Measurements from ENCODE around the gene SPINK1. TPM values are rescaled to one million over a fixed set of nuclear protein-coding genes. Genes with fewer than 3 reads are reported as not detected.

The SPINK1 gene
- total RNA-seq, 2 experiments from 2014 or later = not detected

- H3K4me1 Mint-ChIP-seq (ENCODE audit: low read depth) = no peaks in the 10 kb centered on the region
- no peaks in the 10 kb centered on the region for H3K27me3 Mint-ChIP-seq (ENCODE audit: low read depth)
- H3K9me3 Mint-ChIP-seq = no peaks in the 10 kb centered on the region
- H3K36me3 Mint-ChIP-seq (ENCODE audit: low read depth) = no peaks in the 10 kb centered on the region
- DNase-seq = no peak
- no peak overlapping the region for H3K4me3 Mint-ChIP-seq
- CTCF ChIA-PET = interaction anchor here (0.6 kb wide), 2 partner anchors 27 to 182 kb away, joined by 3 read pairs; no protein-coding TSS in a partner anchor
- intact Hi-C loops (cut with micrococcal nuclease) = no loop called here
- no peak overlapping the region for H3K27ac Mint-ChIP-seq
Observed at GRCh38 chr5:147863454-147864158, 32.1 kb upstream of the SPINK1 start.

GRCh38 chr5:147860641-147861025 is 29.2 kb upstream of the SPINK1 start:
- CTCF ChIA-PET = no interaction called here
- Mint-ChIP-seq H3K36me3 (ENCODE audit: low read depth) (no peaks in the 10 kb centered on the region), H3K27me3 (ENCODE audit: low read depth) (peaks cover 3% of the 10 kb centered on the region), H3K4me1 (ENCODE audit: low read depth) (no peaks in the 10 kb centered on the region), H3K9me3 (no peaks in the 10 kb centered on the region), H3K4me3 (no peak overlapping the region), H3K27ac (no peak overlapping the region)
- DNase-seq = no peak
- intact Hi-C loops (cut with micrococcal nuclease) = no loop called here

- CTCF ChIA-PET = no interaction called here
- intact Hi-C loops (cut with micrococcal nuclease) = no loop called here
- no peak overlapping the region for H3K4me3 Mint-ChIP-seq
Observed at GRCh38 chr5:147859962-147860640, 28.6 kb upstream of the SPINK1 start.

GRCh38 chr5:147858565-147858964 is 27.1 kb upstream of the SPINK1 start:
- Mint-ChIP-seq H3K4me3 (no peak overlapping the region), H3K4me1 (ENCODE audit: low read depth) (no peaks in the 10 kb centered on the region), H3K9me3 (no peaks in the 10 kb centered on the region), H3K27me3 (ENCODE audit: low read depth) (peaks cover 3% of the 10 kb centered on the region), H3K27ac (no peak overlapping the region), H3K36me3 (ENCODE audit: low read depth) (no peaks in the 10 kb centered on the region)
- intact Hi-C loops (cut with micrococcal nuclease) = no loop called here
- DNase-seq = no peak
- CTCF ChIA-PET = interaction anchor here (0.9 to 2.2 kb wide), 5 partner anchors 10 to 872 kb away, joined by 3 to 8 read pairs (median 5); no protein-coding TSS in a partner anchor

More at GRCh38 chr5:147859962-147860640, 28.6 kb upstream of the SPINK1 start:
- Mint-ChIP-seq H3K4me1 (ENCODE audit: low read depth) (no peaks in the 10 kb centered on the region), H3K27me3 (ENCODE audit: low read depth) (peaks cover 3% of the 10 kb centered on the region), H3K9me3 (no peaks in the 10 kb centered on the region), H3K36me3 (ENCODE audit: low read depth) (no peaks in the 10 kb centered on the region), H3K27ac (no peak overlapping the region)
- no peak for DNase-seq

GRCh38 chr5:147857302-147858129 is 26.0 kb upstream of the SPINK1 start:
- no peaks in the 10 kb centered on the region for H3K36me3 Mint-ChIP-seq (ENCODE audit: low read depth)
- H3K4me3 Mint-ChIP-seq = no peak overlapping the region
- no peaks in the 10 kb centered on the region for H3K9me3 Mint-ChIP-seq
- CTCF ChIA-PET = interaction anchor here (0.7 to 2.2 kb wide), 7 partner anchors 9 to 873 kb away, joined by 3 to 8 read pairs (median 4); no protein-coding TSS in a partner anchor
- intact Hi-C loops (cut with micrococcal nuclease) = loop anchor here (1.0 to 2.0 kb wide), 2 partner anchors 263 to 874 kb away; no protein-coding TSS in a partner anchor
- no peaks in the 10 kb centered on the region for H3K4me1 Mint-ChIP-seq (ENCODE audit: low read depth)
- no peak overlapping the region for H3K27ac Mint-ChIP-seq
- H3K27me3 Mint-ChIP-seq (ENCODE audit: low read depth) = peaks cover 3% of the 10 kb centered on the region
- peak; percentile 69 for DNase-seq

GRCh38 chr5:147856801-147857200 is 25.3 kb upstream of the SPINK1 start:
- H3K27ac Mint-ChIP-seq = no peak overlapping the region
- intact Hi-C loops (cut with micrococcal nuclease) = loop anchor here (1.0 to 2.0 kb wide), 2 partner anchors 264 to 874 kb away; no protein-coding TSS in a partner anchor
- H3K36me3 Mint-ChIP-seq (ENCODE audit: low read depth) = no peaks in the 10 kb centered on the region

GRCh38 chr5:147855774-147856069 is 24.3 kb upstream of the SPINK1 start:
- DNase-seq = no peak
- H3K9me3 Mint-ChIP-seq = no peaks in the 10 kb centered on the region
- intact Hi-C loops (cut with micrococcal nuclease) = loop anchor here (2.0 kb wide), 1 partner anchor 265 kb away; no protein-coding TSS in a partner anchor
- peaks cover 3% of the 10 kb centered on the region for H3K27me3 Mint-ChIP-seq (ENCODE audit: low read depth)
- no peaks in the 10 kb centered on the region for H3K4me1 Mint-ChIP-seq (ENCODE audit: low read depth)
- H3K4me3 Mint-ChIP-seq = no peak overlapping the region
- H3K36me3 Mint-ChIP-seq (ENCODE audit: low read depth) = no peaks in the 10 kb centered on the region
- CTCF ChIA-PET = no interaction called here
- no peak overlapping the region for H3K27ac Mint-ChIP-seq

More at GRCh38 chr5:147856801-147857200, 25.3 kb upstream of the SPINK1 start:
- Mint-ChIP-seq H3K9me3 (no peaks in the 10 kb centered on the region), H3K27me3 (ENCODE audit: low read depth) (peaks cover 3% of the 10 kb centered on the region), H3K4me1 (ENCODE audit: low read depth) (no peaks in the 10 kb centered on the region), H3K4me3 (no peak overlapping the region)
- DNase-seq = no peak
- CTCF ChIA-PET = interaction anchor here (2.2 kb wide), 1 partner anchor 8 kb away, joined by 8 read pairs; no protein-coding TSS in a partner anchor

GRCh38 chr5:147854894-147855773 is 23.7 kb upstream of the SPINK1 start:
- no peak overlapping the region for H3K4me3 Mint-ChIP-seq
- H3K36me3 Mint-ChIP-seq (ENCODE audit: low read depth) = no peaks in the 10 kb centered on the region
- intact Hi-C loops (cut with micrococcal nuclease) = no loop called here
- no peaks in the 10 kb centered on the region for H3K4me1 Mint-ChIP-seq (ENCODE audit: low read depth)
- CTCF ChIA-PET = interaction anchor here (1.4 kb wide), 1 partner anchor 118 kb away, joined by 4 read pairs; no protein-coding TSS in a partner anchor
- DNase-seq = no peak
- H3K27me3 Mint-ChIP-seq (ENCODE audit: low read depth) = peaks cover 3% of the 10 kb centered on the region
- no peaks in the 10 kb centered on the region for H3K9me3 Mint-ChIP-seq
- no peak overlapping the region for H3K27ac Mint-ChIP-seq

GRCh38 chr5:147854331-147854730 is 22.9 kb upstream of the SPINK1 start:
- Mint-ChIP-seq H3K27ac (no peak overlapping the region), H3K27me3 (ENCODE audit: low read depth) (peaks cover 3% of the 10 kb centered on the region), H3K9me3 (peaks cover under 1% of the 10 kb centered on the region), H3K4me1 (ENCODE audit: low read depth) (no peaks in the 10 kb centered on the region), H3K4me3 (no peak overlapping the region), H3K36me3 (ENCODE audit: low read depth) (no peaks in the 10 kb centered on the region)
- CTCF ChIA-PET = interaction anchor here (1.4 kb wide), 1 partner anchor 119 kb away, joined by 4 read pairs; no protein-coding TSS in a partner anchor
- DNase-seq = no peak
- intact Hi-C loops (cut with micrococcal nuclease) = no loop called here

- CTCF ChIA-PET = interaction anchor here (1.4 kb wide), 1 partner anchor 120 kb away, joined by 4 read pairs; no protein-coding TSS in a partner anchor
- Mint-ChIP-seq H3K4me3 (no peak overlapping the region), H3K4me1 (ENCODE audit: low read depth) (no peaks in the 10 kb centered on the region), H3K9me3 (peaks cover 2% of the 10 kb centered on the region), H3K36me3 (ENCODE audit: low read depth) (no peaks in the 10 kb centered on the region), H3K27me3 (ENCODE audit: low read depth) (peaks cover 5% of the 10 kb centered on the region), H3K27ac (no peak overlapping the region)
- intact Hi-C loops (cut with micrococcal nuclease) = no loop called here
- no peak for DNase-seq
Observed at GRCh38 chr5:147853372-147853987, 22.0 kb upstream of the SPINK1 start.

GRCh38 chr5:147852365-147852764 is 20.9 kb upstream of the SPINK1 start:
- CTCF ChIA-PET = no interaction called here
- Mint-ChIP-seq H3K36me3 (ENCODE audit: low read depth) (no peaks in the 10 kb centered on the region), H3K27me3 (ENCODE audit: low read depth) (peaks cover 2% of the 10 kb centered on the region), H3K27ac (no peak overlapping the region), H3K4me1 (ENCODE audit: low read depth) (no peaks in the 10 kb centered on the region), H3K9me3 (peaks cover 2% of the 10 kb centered on the region), H3K4me3 (no peak overlapping the region)
- DNase-seq = no peak
- intact Hi-C loops (cut with micrococcal nuclease) = no loop called here

Measured in activated naive CD4-positive, alpha-beta T cell treated with anti-CD3 and anti-CD28 coated beads for 36 hours (primary cell).